Inferior parietal cortex (tissue), 1 donor: ENCODE measurements around the gene DOCK4.
"Not testable (repeated sequence)": the region's sequence is repeated elsewhere in the genome, so short reads cannot be mapped to it uniquely, and the experiment has no call there.

Source experiments
- DNase-seq: peaks from one replicate; pipeline ENCODE4 v3.0.0-alpha.2; 2016; ENCODE audit errors: extremely low spot score

DOCK4 gene

DNA sequence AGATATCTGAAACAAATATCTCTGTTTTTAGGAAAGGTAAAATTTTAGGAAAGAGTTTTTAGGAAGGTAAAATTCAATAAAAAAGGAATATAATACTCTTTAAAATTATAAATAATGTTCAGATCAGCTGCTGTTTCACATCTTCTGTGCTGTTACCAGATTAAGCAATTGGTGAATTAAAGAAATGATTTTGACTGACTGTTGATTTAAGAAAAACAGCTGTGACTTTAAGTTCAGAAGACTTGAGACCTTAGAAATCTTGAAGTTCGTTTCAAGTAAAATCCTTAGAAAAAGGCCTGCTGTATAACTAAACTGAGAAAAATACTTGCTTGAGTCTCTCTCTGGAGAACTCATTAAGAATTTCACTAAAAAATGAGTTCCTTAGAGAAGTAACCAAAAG, 250.6 kb downstream of the DOCK4 start:
- DNase-seq: no peak

DNA sequence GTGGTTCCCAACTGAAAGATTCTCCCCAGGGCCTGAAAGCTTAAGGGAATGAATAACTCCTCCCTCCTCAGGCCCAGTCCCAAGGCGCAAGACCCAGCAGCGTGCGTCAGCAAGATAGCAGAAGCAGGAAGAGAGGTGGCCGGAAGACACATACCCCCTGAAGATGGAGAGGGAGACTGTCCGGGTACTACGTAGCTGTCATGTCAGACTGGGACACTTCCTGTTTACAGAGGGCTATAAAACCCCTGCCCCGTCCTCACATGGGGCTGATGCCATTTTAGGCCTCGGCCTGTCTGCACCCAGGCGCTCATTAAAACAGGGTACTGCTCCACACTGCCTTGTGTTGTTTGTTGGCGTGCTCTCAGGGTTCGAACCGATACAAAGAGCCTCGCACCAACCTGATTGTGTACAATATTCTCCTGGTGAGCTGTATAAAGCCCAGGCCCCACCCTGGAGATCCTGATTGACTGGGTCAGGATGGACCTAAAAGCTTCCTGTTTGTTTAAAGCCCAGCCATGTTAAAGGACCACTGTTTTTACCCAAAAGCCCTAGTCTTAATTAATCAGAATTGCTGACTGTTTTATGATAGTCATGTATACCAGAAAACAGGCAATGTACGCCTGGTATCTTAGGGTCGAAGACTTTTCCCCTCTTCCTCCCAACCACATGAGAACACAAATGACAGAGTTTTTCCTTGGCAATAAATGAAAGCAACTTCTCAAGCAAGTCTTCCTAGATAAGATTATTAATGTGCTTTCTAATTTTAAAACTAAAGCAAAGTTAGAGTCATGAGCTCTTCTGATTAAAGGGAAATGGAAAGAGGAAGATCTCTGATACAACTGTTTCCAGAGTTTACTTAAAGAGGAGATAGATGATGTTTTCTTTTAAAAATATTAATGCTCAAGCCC, 251.5 kb downstream of the DOCK4 start:
- DNase-seq: no peak

DNA sequence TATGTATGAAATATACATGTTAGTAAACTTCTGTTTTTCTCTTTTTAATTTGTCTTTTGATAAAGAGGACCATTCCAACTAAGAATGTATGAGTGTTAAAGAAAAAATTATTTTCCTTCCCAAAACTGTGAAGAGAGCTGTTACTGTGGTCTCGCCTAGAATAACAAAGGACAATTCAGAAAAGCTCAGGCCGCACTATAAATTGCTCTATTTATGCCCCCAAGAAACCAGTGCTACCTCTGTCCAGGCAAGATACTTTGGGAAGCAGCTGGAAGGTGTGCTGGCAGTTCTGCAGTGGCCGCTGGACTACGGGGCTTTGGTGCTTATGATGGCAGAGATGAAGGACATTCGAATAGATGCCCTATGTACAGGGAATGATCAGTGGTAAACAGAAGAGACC, 252.1 kb downstream of the DOCK4 start:
- no peak for DNase-seq

DNA sequence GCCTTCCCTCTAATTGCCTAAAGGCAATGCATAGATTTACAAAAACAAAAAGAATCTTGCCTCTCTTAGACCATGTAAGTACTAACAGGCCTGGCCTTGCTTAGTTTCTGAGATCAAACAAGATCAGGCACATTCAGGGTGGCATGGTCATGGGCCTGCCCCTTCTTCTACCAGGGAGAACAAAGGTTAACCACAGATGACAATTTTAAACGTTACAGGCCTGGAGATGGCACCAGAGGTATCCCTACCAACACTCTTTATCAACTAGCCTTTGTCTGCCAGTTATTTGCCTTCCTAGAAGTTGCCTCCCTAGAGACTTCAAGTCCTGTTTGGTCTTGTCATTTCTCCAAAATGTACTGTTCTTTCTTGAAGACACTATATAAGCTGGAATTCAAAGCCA, 252.6 kb downstream of the DOCK4 start:
- peak; percentile 63 for DNase-seq

DNA sequence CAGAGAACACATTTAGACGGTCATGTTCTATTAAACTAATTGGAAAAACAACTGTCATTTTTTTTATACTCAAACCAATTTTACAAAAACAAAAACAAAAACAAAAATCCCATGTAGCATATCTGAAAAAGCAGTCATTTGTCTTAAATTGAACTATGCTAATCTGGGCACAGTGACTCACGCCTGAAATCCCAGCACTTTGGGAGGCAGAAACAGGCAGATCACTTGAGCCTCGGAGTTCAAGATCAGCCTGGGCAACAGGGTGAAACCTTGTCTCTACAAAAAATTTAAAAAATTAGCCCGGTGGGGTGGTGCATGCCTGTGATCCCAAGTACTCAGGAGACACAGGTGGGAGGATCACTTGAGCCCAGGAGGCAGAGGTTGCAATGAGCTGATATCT, 253.4 kb downstream of the DOCK4 start:
- DNase-seq: no peak

DNA sequence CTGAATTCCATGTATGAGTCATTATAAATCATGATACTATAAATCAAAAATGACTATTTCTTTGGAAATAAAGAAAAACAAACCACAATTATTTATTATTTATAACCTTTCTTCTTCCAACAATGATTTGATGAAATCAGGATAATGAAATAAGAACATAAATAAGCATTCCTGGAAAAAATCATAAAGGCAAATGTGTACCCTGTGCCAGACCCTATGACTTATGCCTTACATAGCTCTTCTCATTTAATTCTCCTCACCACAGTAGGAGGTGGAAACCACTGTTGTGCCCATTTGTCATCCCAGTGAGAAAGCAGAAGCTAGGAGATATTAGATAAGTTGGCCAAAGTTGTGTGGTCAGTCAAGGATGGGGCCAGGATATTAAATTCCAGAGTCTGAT, 255.1 kb downstream of the DOCK4 start:
- no peak for DNase-seq

DNA sequence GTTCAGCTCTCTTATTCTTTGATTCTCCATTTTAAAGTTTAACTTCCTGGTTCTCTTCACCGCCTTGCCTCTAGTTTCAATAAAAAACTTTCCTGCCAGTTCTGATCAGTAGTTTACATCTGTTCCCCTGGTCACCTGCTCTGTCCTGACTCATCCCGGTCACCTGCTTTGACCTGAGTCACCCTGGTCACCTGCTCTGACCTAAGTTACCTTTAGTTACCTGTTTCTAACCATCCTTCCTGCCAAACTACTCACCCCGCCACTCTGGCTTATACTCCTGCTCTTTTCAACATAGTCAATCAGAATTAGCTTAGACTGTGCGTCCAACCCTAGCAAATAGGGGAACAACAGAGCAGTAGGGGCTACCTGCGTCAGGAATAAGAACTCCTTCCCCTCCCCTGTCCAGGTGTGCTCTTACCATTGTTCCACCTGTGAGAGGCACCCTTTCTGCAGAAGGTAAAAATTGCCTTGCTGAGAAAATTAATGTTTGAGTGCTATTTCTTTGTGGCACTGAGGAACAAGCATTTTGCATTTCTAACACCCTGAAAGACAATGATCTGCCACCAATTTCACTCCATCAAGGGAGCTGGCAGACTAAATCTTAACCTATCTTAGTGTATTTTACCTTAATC, 263.6 kb downstream of the DOCK4 start:
- no peak for DNase-seq

DNA sequence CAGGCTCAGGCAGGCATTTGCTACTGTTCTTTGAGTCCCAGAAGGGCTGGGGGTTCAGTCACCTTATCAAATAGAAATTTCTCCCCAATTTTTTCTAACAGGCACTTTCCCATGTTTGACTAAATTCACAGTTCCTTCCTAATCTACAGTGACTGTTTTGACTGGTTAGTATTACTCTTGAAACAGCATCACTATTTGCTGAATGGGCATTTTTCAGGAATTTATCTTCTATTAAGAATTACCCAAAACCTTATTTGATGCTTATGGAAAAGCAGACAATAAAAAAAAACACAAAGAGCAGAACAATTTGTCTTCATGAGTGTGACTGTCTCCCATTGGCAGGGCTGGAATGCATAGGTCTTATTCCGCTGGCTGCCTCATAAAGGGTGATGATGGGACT, 269.0 kb downstream of the DOCK4 start:
- DNase-seq: no peak

DNA sequence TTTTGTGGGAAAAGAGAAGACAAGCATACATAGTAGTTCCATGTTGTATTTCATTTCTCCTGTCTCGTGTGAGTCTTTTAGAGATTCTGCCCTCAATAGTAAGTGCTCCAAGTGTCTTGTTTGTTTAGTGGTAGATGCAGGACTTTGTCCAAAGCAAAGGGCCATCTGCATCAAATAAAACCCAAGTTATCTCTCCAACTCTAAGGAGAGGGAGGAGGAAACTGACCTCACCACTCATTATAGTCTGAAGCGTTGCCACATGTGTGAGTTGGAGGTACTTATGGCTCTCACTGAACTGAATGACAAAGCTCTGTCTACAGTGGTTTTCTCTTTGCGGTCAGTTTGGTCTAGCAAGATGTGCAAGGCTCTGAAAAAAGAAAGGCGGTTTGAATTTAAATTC, 272.6 kb downstream of the DOCK4 start:
- no peak for DNase-seq

DNA sequence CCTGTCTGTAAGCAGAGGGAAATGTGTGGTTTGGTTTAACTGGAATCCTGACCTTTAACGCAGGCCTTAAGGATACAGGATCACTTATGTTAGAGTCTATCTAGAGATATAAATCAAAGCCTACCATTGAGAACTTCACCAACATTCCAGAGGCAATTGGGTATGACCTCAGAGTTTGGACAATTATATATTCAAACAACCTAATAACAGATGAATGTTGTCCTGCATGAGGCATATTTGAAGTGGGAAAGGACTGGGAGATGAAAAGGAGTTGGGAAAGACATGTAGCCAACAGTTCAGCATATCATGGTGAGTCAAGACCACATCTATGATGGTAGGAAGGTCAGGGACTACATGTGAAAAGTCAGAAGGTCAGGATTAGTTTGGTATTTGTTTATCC, 274.2 kb downstream of the DOCK4 start:
- DNase-seq: no peak

DNA sequence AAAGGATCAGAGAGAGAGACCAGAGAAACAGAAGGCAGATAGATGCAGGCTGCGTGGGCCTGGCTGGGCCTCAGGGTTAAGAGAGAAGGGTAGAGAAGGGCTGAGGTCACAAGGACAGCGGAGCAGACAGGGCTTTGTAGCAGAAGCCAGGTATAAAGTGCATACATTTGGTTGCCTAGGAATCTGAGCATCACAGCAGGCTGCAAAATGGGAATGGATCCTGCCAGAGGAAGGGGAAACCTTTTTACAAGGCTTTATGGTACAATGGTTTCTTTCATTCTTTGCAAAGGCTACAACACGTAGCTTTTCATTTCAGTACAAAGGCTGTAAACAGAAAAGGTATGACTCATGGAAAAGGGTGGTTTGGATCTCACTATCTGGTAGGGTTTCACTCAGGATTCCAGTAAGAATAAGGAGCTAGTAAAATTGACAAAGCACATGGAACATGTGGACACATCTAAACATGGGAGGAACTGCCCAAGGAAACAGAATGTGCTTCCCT, 275.1 kb downstream of the DOCK4 start:
- DNase-seq: no peak

DNA sequence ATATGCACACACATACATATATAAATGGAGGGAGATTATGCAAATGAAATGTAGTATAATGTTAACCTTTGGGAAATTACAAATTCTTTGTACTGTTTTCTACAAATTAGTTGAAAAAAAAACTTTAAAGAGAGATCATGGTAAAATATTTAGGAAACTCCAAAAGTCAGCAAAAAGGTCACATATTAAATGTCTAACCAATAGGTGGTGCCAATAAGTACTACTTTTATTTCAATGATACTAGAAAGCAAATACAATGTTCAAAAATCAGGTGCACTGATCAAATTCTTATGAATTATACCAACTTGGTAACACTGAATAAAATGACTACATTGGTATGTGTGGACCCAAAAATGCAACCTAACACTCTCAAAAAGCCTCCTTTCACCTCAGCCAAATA, 276.9 kb downstream of the DOCK4 start:
- DNase-seq: no peak

DNA sequence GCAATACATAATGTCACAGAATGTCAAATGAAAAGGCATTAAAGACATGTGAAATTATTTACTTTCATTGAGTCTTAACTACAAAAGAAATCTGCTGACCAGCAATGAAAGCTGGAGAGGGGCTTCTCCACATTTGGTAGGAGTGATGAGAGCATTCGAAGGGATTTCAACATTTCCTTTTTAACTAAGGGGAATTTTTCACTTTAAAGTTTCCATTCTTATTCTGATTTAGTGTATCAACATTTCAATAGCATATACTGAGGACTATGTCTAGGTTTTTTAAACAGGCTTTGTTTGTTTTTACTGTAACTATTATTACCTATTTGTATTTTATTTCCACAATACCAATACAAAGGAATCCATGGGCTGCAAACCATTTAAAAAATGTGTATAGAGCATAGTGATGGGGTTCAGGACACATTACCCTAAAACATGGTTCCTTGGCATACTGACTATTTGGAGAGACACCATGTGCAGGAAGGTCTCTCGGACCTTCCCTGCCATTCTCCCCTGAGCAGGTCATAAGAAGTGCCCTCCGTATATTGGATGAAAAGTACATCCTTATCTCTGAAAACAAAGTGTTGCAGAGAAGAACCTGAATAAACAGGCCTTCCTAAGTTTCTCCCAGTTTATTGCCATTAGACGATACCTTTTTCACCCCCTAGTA, 278.7 kb downstream of the DOCK4 start:
- no peak for DNase-seq

DNA sequence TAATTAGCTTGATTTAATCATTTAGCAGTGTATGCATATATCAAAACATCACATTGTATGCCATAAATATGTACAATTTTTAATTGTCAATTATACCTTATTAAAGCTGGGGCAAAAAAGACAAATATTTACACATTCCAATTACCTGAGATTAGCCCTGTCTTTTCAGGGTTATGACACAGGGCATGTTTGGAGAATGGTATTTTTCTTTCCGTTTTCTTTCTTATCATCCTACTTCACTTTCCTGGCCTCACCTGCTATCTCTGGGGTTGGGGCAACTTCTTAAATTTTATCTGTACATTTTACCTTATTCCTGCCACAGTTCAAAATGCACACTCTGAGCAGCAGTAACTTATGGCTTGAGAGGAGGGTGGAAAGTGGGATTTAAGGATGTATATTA, 285.9 kb downstream of the DOCK4 start:
- DNase-seq: no peak

DNA sequence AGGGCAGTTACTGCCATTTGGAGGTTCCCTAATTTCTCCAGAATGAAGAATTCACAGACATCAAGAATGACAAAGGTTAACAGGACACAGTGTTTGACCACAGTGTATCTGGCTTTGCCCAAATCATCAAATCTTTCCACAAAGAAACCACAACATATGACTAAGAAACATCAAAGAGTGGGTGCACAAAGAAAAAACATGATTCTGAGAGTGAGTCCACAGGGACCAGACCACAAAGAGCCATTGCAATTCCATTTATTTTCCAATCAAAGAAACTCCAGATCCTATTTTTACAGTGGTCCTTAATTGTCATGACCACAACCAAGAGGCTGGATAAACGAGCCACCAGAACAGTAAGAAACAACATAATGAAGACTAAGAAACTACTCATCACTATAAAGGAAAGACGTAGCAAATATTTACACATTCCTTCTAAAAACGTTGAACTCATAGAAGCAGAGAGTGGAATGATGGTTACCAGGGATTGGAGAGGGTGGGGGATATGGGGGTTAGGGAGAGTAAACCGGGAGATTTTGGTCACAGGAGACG, 286.5 kb downstream of the DOCK4 start:
- DNase-seq: no peak

DNA sequence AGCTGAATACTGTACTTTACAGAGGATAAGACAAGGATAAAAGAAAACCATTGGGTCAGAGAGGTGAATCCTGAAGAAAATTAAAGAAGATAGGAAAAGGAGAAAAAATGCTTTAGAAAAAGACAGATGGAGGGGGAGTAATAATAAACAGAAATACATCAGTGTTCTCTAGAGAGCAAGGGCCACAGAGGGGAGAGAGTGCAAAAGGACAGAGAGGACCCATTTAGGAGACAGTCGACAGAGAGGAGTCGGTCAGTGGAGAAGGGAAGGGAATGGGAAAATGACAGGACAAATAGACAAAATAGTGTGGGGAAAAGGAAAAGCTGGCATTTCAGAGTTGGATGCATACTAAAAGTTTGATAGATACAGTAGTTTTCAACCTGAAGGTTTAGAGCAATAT, 287.0 kb downstream of the DOCK4 start:
- DNase-seq: no peak

DNA sequence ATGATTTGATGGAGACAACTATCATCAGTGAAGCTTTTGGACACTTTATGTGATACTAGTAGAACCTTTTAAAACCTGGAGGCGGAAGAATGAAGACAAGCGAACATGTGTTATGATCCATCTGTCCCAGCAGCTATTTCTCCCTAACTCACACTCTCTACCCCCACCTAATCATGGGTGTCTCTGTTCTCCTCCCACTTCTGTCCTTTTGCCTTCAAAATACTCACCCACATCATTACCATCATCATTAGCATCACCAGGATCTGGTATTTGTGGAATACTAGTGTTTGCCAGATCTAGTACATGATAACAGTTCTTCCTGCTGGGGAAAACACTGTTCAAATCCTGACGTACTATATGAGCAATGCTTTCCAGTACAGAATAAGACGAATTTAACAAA, 287.7 kb downstream of the DOCK4 start:
- no peak for DNase-seq

DNA sequence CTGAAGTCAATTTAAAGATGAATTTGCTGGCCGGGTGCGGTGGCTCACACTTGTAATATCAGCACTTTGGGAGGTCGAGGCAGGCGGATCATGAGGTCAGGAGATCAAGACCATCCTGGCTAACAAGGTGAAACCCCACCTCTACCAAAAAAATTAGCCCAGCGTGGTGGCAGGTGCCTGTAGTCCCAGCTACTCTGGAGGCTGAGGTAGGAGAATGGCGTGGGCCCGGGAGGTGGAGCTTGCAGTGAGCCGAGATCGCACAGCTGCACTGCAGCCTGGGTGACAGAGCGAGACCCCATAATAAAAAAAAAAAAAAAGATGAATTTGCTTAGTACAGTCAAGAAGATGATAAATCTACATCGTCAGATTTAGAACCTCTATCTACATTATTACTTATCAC, 288.8 kb downstream of the DOCK4 start:
- not testable (repeated sequence) for DNase-seq

DNA sequence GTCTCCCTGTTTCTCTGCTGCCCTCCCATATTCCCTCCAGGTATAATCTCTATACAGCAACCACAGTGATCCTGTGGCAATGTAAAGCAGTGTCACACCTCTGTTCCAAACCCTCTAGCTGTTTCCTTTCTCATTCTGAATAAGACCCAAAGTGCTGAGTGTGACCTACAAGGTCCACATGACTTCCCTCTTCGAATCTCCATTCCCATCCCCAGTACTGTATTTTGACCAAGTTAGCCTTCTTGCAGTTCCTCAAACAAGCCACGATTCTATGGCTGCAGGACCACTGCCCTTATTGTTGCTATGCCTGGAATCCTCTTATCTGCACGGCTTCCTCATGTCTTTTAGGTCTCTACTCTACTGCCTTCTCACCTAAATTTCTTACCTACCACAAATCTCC, 291.9 kb downstream of the DOCK4 start:
- no peak for DNase-seq

DNA sequence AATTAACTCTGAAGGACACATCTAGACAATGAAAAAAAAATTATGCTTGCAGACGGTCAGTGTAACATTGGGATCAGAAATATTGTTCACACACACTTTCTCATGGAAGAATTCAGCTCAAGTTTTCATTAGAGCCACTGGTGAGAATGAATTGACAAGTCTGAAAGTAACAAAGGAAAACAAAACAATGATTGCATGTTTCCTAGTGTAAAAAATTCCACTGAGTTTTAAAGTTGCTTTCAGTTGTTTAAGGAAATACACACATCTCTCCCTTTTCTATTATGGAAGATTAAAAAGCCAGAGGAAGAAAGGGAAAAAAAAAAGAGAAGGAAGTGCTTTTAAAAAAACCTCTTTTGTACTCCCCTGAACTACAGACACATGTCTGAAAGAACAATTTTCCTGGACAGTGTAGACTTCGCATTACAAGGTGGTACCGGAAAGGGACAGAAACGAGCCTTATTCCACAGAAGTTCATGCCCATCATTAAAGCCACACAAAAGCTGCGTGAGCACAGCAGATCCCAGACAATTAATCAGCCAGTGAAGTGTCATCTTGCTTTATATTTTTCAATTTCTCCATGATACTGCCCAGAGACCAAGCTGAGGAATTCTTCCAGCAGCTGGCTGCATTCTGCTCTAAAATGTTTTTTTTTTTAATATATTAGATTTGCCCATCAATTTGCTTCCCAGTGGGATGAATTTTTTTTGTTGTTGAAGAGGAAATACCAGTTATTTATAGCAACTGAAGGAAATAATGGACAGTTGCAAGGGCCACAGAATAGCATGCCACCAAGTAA, 294.8 kb downstream of the DOCK4 start:
- DNase-seq: no peak

DNA sequence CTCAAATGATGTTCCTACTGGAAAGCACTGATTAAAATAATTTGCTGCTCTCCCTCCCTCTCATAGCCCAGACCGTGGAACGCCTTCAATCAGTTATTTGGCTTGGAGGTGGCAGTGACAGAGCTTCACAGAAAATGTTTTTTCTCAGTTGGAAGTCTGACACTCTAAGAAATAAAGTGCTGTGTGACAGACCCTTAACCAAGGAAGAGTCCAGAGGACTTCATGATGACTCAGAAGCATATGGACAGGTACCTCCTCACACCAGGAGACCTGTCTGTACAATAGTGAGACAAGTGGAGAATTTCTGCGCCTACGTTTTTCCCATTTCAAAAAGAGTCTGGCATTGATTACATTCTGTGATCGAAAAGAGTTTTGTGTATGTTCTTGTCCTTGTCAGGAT, 295.5 kb downstream of the DOCK4 start:
- no peak for DNase-seq

DNA sequence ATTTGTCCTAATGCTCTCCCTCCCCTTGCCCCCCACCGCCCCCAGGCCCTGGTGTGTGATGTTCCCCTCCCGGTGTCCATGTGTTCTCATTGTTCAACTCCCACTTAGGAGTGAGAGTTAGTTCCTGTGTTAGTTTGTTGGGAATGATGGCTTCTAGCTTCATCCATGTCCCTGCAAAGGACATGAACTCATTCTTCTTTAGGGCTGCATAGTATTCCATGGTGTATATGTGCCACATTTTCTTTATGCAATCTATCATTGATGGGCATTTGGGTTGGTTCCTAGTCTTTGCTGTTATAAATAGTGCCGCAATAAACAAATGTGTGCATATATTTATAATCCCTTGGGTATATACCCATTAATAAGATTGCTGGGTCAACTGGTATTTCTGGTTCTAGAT, 297.5 kb downstream of the DOCK4 start:
- DNase-seq: not testable (repeated sequence)
